B cell (primary cell): ENCODE results near the gene MRM1. TPM values are rescaled to one million over a fixed set of nuclear protein-coding genes. Genes with fewer than 3 reads are reported as not detected.

Experiments
- ATAC-seq: fragments of 200-7000 bp; cut with Tn5 transposase; one replicate; pipeline ENCODE4 v1.10.0; 2021; ENCODE audit warnings: low read depth, mild to moderate bottlenecking, moderate number of reproducible peaks, moderate library complexity
- CTCF ChIA-PET: fragments of 350-600 bp; sonication (Branson Sonifier 250); formaldehyde crosslinking; loops from one replicate; lab custom pipeline; 2021; ENCODE audit warnings: antibody characterized with exemption, inconsistent platforms; lab: Charles Lee
- POLR2A ChIA-PET: fragments of 350-600 bp; sonication (Branson Sonifier 250); formaldehyde crosslinking; loops from one replicate; lab custom pipeline; 2021; ENCODE audit warnings: antibody characterized with exemption; lab: Charles Lee
- DNase-seq: peaks from one replicate; pipeline ENCODE4 v3.0.0; 2013
- H2AFZ ChIP-seq: 2 replicates; pipeline ENCODE4 v1.6.1; 2012; ENCODE audit warnings: mild to moderate bottlenecking, low read depth, low read length; ENCODE audit not compliant: insufficient read depth, poor library complexity, severe bottlenecking
- H3K27ac ChIP-seq, 2 donors: 1 replicate in 1 of 2; 2 replicates in 1 of 2; pipeline ENCODE4 v1.5.1; 2012 to 2013; ENCODE audit warnings: low read length in 2 of 2, mild to moderate bottlenecking in 2 of 2, moderate library complexity in 1 of 2
- H3K27me3 ChIP-seq, 4 experiments: fragments of 200-600 bp in 1 of 4; sonication (generic) in 1 of 4; replicated peaks in 1 of 4; 1 replicate in 2 of 4; 2 replicates in 2 of 4; pipeline versions ENCODE4 v1.6.1 to v1.7.0; 2013 to 2016; ENCODE audit warnings: low read length in 3 of 4, mild to moderate bottlenecking in 2 of 4, mixed read lengths in 1 of 4, moderate library complexity in 1 of 4; ENCODE audit not compliant: insufficient read depth in 4 of 4, control insufficient read depth in 3 of 4; ENCODE audit errors: control extremely low read depth in 1 of 4
- H3K36me3 ChIP-seq, 2 experiments: replicated peaks in 1 of 2; 1 replicate in 1 of 2; 2 replicates in 1 of 2; pipeline versions ENCODE4 v1.6.1 to v1.7.1; 2013; ENCODE audit warnings: low read length in 1 of 2; ENCODE audit not compliant: insufficient read depth in 2 of 2, control insufficient read depth in 1 of 2; ENCODE audit errors: control extremely low read depth in 1 of 2, extremely low read depth in 1 of 2
- H3K4me1 ChIP-seq, 2 donors: fragments of 200-600 bp in 1 of 2; sonication (generic) in 1 of 2; 1 replicate in 1 of 2; 2 replicates in 1 of 2; pipeline versions ENCODE4 v1.5.1 to v1.6.1; 2013 to 2017; ENCODE audit warnings: low read length in 2 of 2; ENCODE audit not compliant: control insufficient read depth in 2 of 2, insufficient read depth in 2 of 2
- H3K4me2 ChIP-seq: replicated peaks from 2 replicates; pipeline ENCODE3; 2012; ENCODE audit warnings: mild to moderate bottlenecking, low read depth, low read length; ENCODE audit not compliant: poor library complexity, severe bottlenecking
- H3K4me3 ChIP-seq, 5 experiments: fragments of 200-600 bp in 1 of 5; sonication (generic) in 1 of 5; 1 replicate in 3 of 5; 2 replicates in 2 of 5; pipeline versions ENCODE4 v1.5.1 to v1.7.0; 2011 to 2016; ENCODE audit warnings: low read length in 4 of 5, mild to moderate bottlenecking in 4 of 5, low read depth in 2 of 5, control low read depth in 1 of 5, moderate library complexity in 1 of 5; ENCODE audit not compliant: insufficient read depth in 1 of 5; ENCODE audit errors: control extremely low read depth in 1 of 5, extremely low read depth in 1 of 5
- H3K79me2 ChIP-seq: fragments of 200-600 bp; sonication (generic); one replicate; pipeline ENCODE4 v1.6.0; 2016; ENCODE audit warnings: low read length; ENCODE audit not compliant: control insufficient read depth, insufficient read depth
- H3K9ac ChIP-seq: fragments of 200-600 bp; sonication (generic); 2 replicates; pipeline ENCODE4 v1.6.1; 2017; ENCODE audit warnings: mild to moderate bottlenecking, low read length, moderate library complexity
- H3K9me3 ChIP-seq, 3 donors: one replicate each; pipeline versions ENCODE4 v1.6.1 to v1.7.1; 2013; ENCODE audit warnings: low read length in 2 of 3; ENCODE audit not compliant: control insufficient read depth in 2 of 3, insufficient read depth in 1 of 3; ENCODE audit errors: control extremely low read depth in 1 of 3
- H4K20me1 ChIP-seq: 2 replicates; pipeline ENCODE4 v1.6.0; 2012; ENCODE audit warnings: mild to moderate bottlenecking, low read length; ENCODE audit not compliant: insufficient read depth, control insufficient read depth, poor library complexity, severe bottlenecking
- H3K27ac Mint-ChIP-seq: one replicate; pipeline ENCODE4 v1.8.0; 2021; ENCODE audit warnings: mixed read lengths
- H3K27me3 Mint-ChIP-seq: one replicate; pipeline ENCODE4 v1.8.0; 2021; ENCODE audit warnings: mixed read lengths
- H3K4me1 Mint-ChIP-seq: one replicate; pipeline ENCODE4 v1.8.0; 2021; ENCODE audit warnings: mixed read lengths
- H3K4me3 Mint-ChIP-seq: one replicate; pipeline ENCODE4 v1.8.0; 2021; ENCODE audit warnings: mixed read lengths
- H3K9me3 Mint-ChIP-seq: one replicate; pipeline ENCODE4 v1.8.0; 2022; ENCODE audit warnings: mixed read lengths; ENCODE audit not compliant: insufficient read depth
- CTCF ChIP-seq: fragments of 200-600 bp; IDR thresholded peaks from one replicate; pipeline ENCODE4 v1.8.0; 2022; ENCODE audit warnings: antibody characterized with exemption, mild to moderate bottlenecking
- EZH2 ChIP-seq: IDR thresholded peaks from 2 replicates; pipeline ENCODE4 v1.6.1; 2012; ENCODE audit warnings: borderline replicate concordance, low read depth, mild to moderate bottlenecking, moderate library complexity, low read length; ENCODE audit not compliant: insufficient read depth, poor library complexity, severe bottlenecking
- WGBS: methylation state at CpG from one replicate; pipeline ENCODE4 v1.1.5; 2013; ENCODE audit warnings: missing lambda C conversion rate; ENCODE audit not compliant: insufficient coverage; 5-methylcytosine and 5-hydroxymethylcytosine counted together
- intact Hi-C: fragments of 100-400 bp; cut with micrococcal nuclease; formaldehyde crosslinking; loops from one replicate; pipeline ENCODE4 v1.10.0; 2022
- polyA plus RNA-seq: library from polyadenylated mRNA; depleted of rRNA; stranded (reverse); fragments of >200 nt; gene quantifications from 2 replicates; pipeline ENCODE4 v1.2.3, GENCODE V29; 2012
- total RNA-seq, 2 donors: library from RNA; stranded (reverse); fragments of 120-200 nt in 1 of 2; gene quantifications; 1 replicate in 1 of 2; 2 replicates in 1 of 2; pipeline versions ENCODE4 v1.2.3 to v1.2.4, GENCODE V29; 2013 to 2022

MRM1 gene
- total and polyA plus RNA-seq, 2 donors (not counting 1 experiment from before 2014, with no cell fraction given): 9.1 to 14.4 TPM

- peaks cover 0 to 5% of the 10 kb centered on the region in 2 donors for H3K4me1 ChIP-seq
- H4K20me1 ChIP-seq: no peaks in the 10 kb centered on the region
- no peak overlapping the region for H3K27ac ChIP-seq
- H3K27me3 ChIP-seq: peaks cover 0 to 3% (median 0%) of the 10 kb centered on the region in 4 experiments
- ChIA-PET CTCF (interaction anchor here (0.7 kb wide), 1 partner anchor 10 kb away, joined by 3 read pairs; no protein-coding TSS in a partner anchor), POLR2A (no interaction called here)
- intact Hi-C loops: no loop called here
- ATAC-seq: no peak
- WGBS: 91% methylated on average over 3 of the region's 7 CpGs
- no peak overlapping the region for H3K4me3 ChIP-seq
- no peaks in the 10 kb centered on the region for H3K79me2 ChIP-seq
- H3K9me3 Mint-ChIP-seq: no peaks in the 10 kb centered on the region
- H3K27ac Mint-ChIP-seq: no peak overlapping the region
- H3K9ac ChIP-seq: no peak overlapping the region
- no peaks in the 10 kb centered on the region for H3K27me3 Mint-ChIP-seq
- no peak overlapping the region for H3K4me2 ChIP-seq
- no peak overlapping the region for H2AFZ ChIP-seq
- H3K4me1 Mint-ChIP-seq: peaks cover 5% of the 10 kb centered on the region
- TF ChIP-seq EZH2 (no peak), CTCF (no peak)
- no peaks in the 10 kb centered on the region for H3K9me3 ChIP-seq
- H3K4me3 Mint-ChIP-seq: no peak overlapping the region
- no peak for DNase-seq
- H3K36me3 ChIP-seq: no peaks in the 10 kb centered on the region
Observed at GRCh38 chr17:36614081-36614480, 12.7 kb downstream of the MRM1 start.

- POLR2A ChIA-PET: no interaction called here
- Histone ChIP-seq H3K9me3 (no peaks in the 10 kb centered on the region), H3K36me3 (no peaks in the 10 kb centered on the region), H3K4me3 (no peak overlapping the region), H4K20me1 (no peaks in the 10 kb centered on the region), H2AFZ (no peak overlapping the region), H3K4me1 (no peaks in the 10 kb centered on the region), H3K79me2 (no peaks in the 10 kb centered on the region), H3K4me2 (no peak overlapping the region), H3K27me3 (peaks cover 0 to 3% (median 0%) of the 10 kb centered on the region in 4 experiments), H3K9ac (no peak overlapping the region), H3K27ac (no peak overlapping the region)
- Mint-ChIP-seq H3K27ac (no peak overlapping the region), H3K27me3 (no peaks in the 10 kb centered on the region), H3K9me3 (no peaks in the 10 kb centered on the region), H3K4me1 (no peaks in the 10 kb centered on the region), H3K4me3 (no peak overlapping the region)
- WGBS: 89% methylated on average over 4 of the region's 5 CpGs
- intact Hi-C loops: no loop called here
- TF ChIP-seq CTCF: no peak
- no peak for TF ChIP-seq EZH2
- CTCF ChIA-PET: no interaction called here
- ATAC-seq: no peak
- DNase-seq: no peak
Observed at GRCh38 chr17:36614933-36615332, 13.6 kb downstream of the MRM1 start.
